Muscle of leg (tissue), 16 donors: Measurements from ENCODE around the gene SPINT4. TPM values are rescaled to one million over a fixed set of nuclear protein-coding genes. Genes with fewer than 3 reads are reported as not detected.
"Not testable (repeated sequence)": the region's sequence is repeated elsewhere in the genome, so short reads cannot be mapped to it uniquely, and the experiment has no call there.

ENCODE experiments used
- DNase-seq: peaks from one replicate; pipeline ENCODE4 v3.0.0; 2013
- H3K27ac ChIP-seq: one replicate; pipeline ENCODE4 v1.5.1; 2013; ENCODE audit warnings: mild to moderate bottlenecking, low read length, control low read depth
- H3K27me3 ChIP-seq: one replicate; pipeline ENCODE4 v1.6.1; 2013; ENCODE audit warnings: low read length; ENCODE audit not compliant: control insufficient read depth, insufficient read depth
- H3K36me3 ChIP-seq: one replicate; pipeline ENCODE4 v1.6.1; 2013; ENCODE audit warnings: low read length; ENCODE audit not compliant: control insufficient read depth, insufficient read depth
- H3K4me1 ChIP-seq: one replicate; pipeline ENCODE4 v1.6.1; 2013; ENCODE audit warnings: low read length; ENCODE audit not compliant: control insufficient read depth, insufficient read depth
- H3K4me3 ChIP-seq: one replicate; pipeline ENCODE4 v1.5.1; 2013; ENCODE audit warnings: low read length, control low read depth
- H3K9me3 ChIP-seq: replicated peaks from 2 replicates; pipeline ENCODE4 v1.6.1; 2013; ENCODE audit warnings: low read depth, low read length; ENCODE audit not compliant: control insufficient read depth
- WGBS: methylation state at CpG from one replicate; pipeline ENCODE4 v1.1.5; 2013; ENCODE audit warnings: missing lambda C conversion rate; ENCODE audit not compliant: insufficient coverage; 5-methylcytosine and 5-hydroxymethylcytosine counted together
- long read RNA-seq, 11 donors: transcript quantifications; one replicate each; lab custom pipeline, GENCODE V29; 2026
- polyA plus RNA-seq, 8 donors: library from polyadenylated mRNA; unstranded; fragments of 120-200 nt; gene quantifications; one replicate each; pipeline versions ENCODE4 v1.2.1 to v1.2.3, GENCODE V29; 2013; ENCODE audit warnings: inconsistent platforms in 1 of 8, low replicate concordance in 1 of 8; ENCODE audit not compliant: insufficient read length in 8 of 8, insufficient read depth in 1 of 8
- total RNA-seq: library from RNA; stranded (reverse); fragments of 120-200 nt; gene quantifications from one replicate; pipeline ENCODE4 v1.2.4, GENCODE V29; 2013

The SPINT4 gene
- total RNA-seq (not detected), polyA plus RNA-seq (not detected)
- long read RNA-seq, donor 1, result 0 reads
- long read RNA-seq, donor 2, result 0 reads
- long read RNA-seq, donor 3, result 0 reads
- long read RNA-seq, donor 4, result 0 reads
- long read RNA-seq, donor 5, result 0 reads
- long read RNA-seq, donor 6, result 0 reads
- long read RNA-seq, donor 7, result 0 reads
- long read RNA-seq, donor 8, result 0 reads
- long read RNA-seq, donor 9, result 0 reads
- long read RNA-seq, donor 10, result 0 reads
- long read RNA-seq, donor 11, result 0 reads

GRCh38 chr20:45722047-45722446 lies at the start of gene SPINT4:
Gene SPINT4, plus strand, starts transcription at chr20:45722347. Its CDS starts 21 bp downstream, at chr20:45722368.
- H3K4me1 ChIP-seq, result no peaks in the 10 kb centered on the region
- H3K4me3 ChIP-seq, result no peak within 1 kb of the TSS
- H3K27ac ChIP-seq, result no peak within 1 kb of the TSS
- no peaks in the 10 kb centered on the region for H3K9me3 ChIP-seq
- DNase-seq, result no peak
- H3K36me3 ChIP-seq, result no peaks in the 10 kb centered on the region
- no peaks in the 10 kb centered on the region for H3K27me3 ChIP-seq
- no CpG with 5 or more reads among the region's 1 CpG for WGBS

DNA sequence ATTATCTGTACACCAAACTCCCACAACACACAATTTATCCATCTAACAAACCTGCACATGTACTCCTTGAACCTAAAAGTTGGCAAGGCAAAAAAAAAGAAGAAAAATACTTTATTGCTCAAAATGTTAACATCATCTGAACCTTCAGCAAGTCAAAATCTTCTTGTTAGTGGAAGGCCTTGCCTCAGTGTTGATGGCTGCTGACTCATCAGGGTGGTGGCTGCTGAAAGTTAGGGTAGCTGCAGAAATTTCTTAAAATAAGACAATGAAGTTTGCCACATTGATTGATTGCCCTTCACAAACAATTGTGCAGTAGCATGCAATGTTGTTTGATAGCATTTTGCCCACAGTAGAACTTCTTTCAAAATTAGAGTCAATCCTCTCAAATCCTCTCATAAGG lies 49.4 kb upstream of the SPINT4 start:
- Histone ChIP-seq H3K9me3 (no peaks in the 10 kb centered on the region), H3K4me3 (no peak overlapping the region), H3K27me3 (no peaks in the 10 kb centered on the region), H3K4me1 (no peaks in the 10 kb centered on the region), H3K27ac (no peak overlapping the region), H3K36me3 (no peaks in the 10 kb centered on the region)
- no peak for DNase-seq

DNA sequence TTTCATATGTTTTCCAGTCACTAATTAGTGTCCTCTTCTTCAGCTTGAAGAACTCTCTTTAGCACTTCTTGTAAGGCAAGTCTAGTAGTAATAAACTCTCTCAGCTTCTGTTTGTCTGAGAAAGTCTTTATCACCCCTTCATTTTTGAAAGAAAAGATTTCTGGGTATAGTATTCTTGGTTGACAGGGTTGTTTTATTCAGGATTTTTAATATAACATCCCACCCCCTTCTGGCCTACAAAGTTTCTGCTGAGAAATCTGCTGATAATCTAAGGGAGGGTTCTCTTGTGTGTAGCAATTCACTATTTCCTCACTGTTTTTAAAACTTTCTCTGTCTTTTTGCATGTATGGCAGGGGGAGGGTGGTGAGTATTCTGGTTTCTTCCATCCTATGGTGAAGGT lies 42.5 kb upstream of the SPINT4 start:
- Histone ChIP-seq H3K9me3 (peaks cover 24% of the 10 kb centered on the region), H3K27ac (no peak overlapping the region), H3K27me3 (no peaks in the 10 kb centered on the region), H3K36me3 (no peaks in the 10 kb centered on the region), H3K4me3 (no peak overlapping the region), H3K4me1 (no peaks in the 10 kb centered on the region)
- no peak for DNase-seq

DNA sequence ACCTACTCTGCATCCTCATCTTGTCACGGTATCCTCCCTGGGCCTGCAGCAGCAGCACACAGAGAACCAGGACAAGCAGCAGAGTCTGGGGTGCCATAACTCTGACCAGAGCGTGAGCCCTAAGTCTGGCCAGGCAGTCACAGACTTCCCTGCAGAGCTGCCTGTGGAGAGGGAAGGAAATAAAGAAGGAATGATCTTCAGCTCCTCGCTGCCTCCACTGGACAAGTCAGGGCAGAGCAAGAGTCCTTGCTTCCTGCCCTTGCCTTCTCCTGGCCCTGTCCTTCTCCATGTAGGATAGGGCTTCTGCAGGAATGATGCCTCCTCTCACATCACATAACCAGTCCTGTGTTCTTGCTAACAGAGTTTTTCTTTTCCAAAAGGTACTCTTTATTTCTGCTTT lies 36.3 kb upstream of the SPINT4 start:
- Histone ChIP-seq H3K9me3 (peaks cover under 1% of the 10 kb centered on the region), H3K4me3 (no peak overlapping the region), H3K4me1 (no peaks in the 10 kb centered on the region), H3K27me3 (no peaks in the 10 kb centered on the region), H3K36me3 (no peaks in the 10 kb centered on the region), H3K27ac (no peak overlapping the region)
- 54% methylated on average over 2 of the region's 3 CpGs for WGBS
- DNase-seq, result no peak

DNA sequence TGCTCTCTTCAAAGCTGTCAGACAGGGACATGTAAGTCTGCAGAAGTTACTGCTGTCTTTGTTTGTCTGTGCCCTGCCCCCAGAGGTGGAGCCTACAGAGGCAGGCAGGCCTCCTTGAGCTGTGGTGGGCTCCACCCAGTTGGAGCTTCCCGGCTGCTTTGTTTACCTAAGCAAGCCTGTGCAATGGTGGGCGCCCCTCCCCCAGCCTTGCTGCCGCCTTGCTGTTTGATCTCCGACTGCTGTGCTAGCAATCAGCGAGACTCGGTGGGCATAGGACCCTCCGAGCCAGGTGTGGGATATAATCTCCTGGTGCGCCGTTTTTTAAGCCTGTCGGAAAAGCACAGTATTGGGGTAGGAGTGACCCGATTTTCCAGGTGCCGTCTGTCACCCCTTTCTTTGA lies 28.8 kb upstream of the SPINT4 start:
- not testable (repeated sequence) for DNase-seq, H3K36me3 ChIP-seq, H3K4me3 ChIP-seq, H3K27ac ChIP-seq, H3K9me3 ChIP-seq, H3K4me1 ChIP-seq, H3K27me3 ChIP-seq
- WGBS, result 85% methylated on average over 12 of the region's 12 CpGs

DNA sequence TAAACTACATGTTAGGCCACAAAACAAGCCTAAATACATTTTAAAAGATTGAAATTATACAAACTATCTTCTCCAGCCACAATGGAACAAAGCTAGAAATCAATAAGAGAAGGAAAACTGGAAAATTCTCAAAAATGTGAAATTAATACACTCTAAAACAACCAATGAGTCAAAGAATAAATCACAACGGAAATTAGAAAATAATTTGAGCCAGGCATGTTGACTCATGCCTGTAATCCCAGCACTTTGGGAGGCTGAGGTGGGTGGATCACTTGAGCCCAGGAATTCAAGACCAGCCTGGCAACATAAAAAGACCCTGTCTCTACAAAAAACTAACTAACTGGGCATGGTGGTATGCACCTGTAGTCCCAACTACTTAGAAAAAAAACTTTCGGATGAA lies 26.7 kb upstream of the SPINT4 start:
- no CpG with 5 or more reads among the region's 2 CpGs for WGBS
- Histone ChIP-seq H3K27me3 (no peaks in the 10 kb centered on the region), H3K36me3 (no peaks in the 10 kb centered on the region), H3K27ac (no peak overlapping the region), H3K4me3 (no peak overlapping the region), H3K4me1 (no peaks in the 10 kb centered on the region), H3K9me3 (no peaks in the 10 kb centered on the region)
- no peak for DNase-seq

DNA sequence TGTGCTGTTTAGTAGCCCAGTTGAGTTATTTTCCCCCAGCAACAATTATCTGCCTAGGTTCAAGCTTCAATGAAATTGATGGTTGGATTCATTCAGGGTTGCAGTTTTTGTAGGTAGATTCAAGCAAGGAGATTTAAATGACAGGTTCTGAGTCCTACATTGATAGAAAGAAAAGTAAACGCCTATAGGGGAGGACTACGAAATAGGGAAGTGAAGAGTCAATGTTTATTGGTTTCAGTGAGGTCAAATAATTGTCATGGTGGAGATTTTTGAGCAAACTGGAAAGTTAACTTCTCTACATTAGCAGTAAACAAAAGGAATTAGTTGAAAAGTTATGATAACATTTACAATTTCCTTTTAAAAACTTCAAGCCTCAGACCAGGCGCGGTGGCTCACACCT lies 21.0 kb upstream of the SPINT4 start:
- H3K27me3 ChIP-seq, result no peaks in the 10 kb centered on the region
- DNase-seq, result no peak
- 59% methylated on average over 2 of the region's 4 CpGs for WGBS
- no peak overlapping the region for H3K27ac ChIP-seq
- H3K36me3 ChIP-seq, result no peaks in the 10 kb centered on the region
- no peak overlapping the region for H3K4me3 ChIP-seq
- H3K4me1 ChIP-seq, result no peaks in the 10 kb centered on the region
- no peaks in the 10 kb centered on the region for H3K9me3 ChIP-seq

DNA sequence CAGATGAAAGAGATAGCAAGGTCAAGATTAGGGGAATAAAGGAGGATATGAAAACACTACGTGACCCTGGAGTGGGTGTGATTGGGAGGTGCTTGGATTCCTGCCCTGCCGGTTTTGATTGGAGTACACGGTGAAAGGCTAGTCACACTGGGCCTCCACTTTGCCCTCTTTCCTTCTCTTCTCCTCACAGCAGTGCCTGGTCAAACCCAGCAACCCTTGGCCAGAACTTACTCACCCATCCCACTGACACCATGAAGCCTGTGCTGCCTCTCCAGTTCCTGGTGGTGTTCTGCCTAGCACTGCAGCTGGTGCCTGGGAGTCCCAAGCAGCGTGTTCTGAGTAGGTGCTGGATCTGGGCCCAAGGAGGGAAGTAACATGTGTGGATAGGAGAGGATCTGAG lies 20.3 kb upstream of the SPINT4 start, which contains the start of gene WFDC13:
Gene WFDC13 (plus strand): TSS at position 166 of the 400 bp plus-strand sequence. CDS start 86 bp downstream, at position 252.
- Histone ChIP-seq H3K4me1 (no peaks in the 10 kb centered on the region), H3K9me3 (no peaks in the 10 kb centered on the region), H3K36me3 (no peaks in the 10 kb centered on the region), H3K4me3 (no peak within 1 kb of the TSS), H3K27me3 (no peaks in the 10 kb centered on the region), H3K27ac (no peak within 1 kb of the TSS)
- no peak for DNase-seq
- WGBS, result 75% methylated on average over 1 of the region's 4 CpGs

DNA sequence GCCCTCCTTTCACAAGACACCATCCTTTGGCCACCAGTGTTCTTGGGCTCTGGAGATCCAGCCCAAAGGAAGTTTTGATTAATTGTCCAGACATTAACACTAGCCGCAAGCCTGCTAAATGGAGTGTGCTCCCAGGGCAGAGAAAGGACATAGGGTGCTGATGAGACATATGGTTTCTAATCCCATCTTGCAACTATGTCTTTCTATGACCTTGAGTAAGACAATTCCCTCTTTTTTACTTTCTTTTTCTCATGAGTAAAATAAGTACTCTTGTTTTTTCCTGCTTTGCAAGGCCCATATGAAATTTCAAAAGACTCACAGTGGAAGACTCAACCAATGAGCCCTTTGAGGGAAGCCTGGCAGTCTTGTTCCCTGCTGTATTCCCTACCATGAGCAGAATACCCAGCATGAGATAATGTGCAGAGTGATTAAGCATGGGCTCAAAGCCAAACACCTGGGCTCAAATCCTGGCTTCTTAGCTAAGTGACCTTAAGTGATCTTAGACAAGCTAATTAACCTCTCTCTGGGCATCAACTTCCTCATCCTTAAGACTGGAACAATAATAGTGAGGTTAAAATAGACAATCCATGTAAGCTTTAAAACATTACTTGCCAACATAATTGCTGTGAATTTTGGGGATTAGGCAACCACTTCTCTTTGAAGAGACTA lies 17.0 kb upstream of the SPINT4 start, which contains the start of gene WFDC10B:
Gene WFDC10B (minus strand): TSS at position 51 of the 669 bp plus-strand sequence. CDS start 19,027 bp downstream, outside the sequence.
- Histone ChIP-seq H3K36me3 (no peaks in the 10 kb centered on the region), H3K4me1 (no peaks in the 10 kb centered on the region), H3K27me3 (no peaks in the 10 kb centered on the region), H3K27ac (no peak within 1 kb of the TSS), H3K4me3 (no peak within 1 kb of the TSS), H3K9me3 (no peaks in the 10 kb centered on the region)
- DNase-seq, result peak; percentile 20
- WGBS, result no CpG with 5 or more reads among the region's 1 CpG

- H3K36me3 ChIP-seq, H3K27ac ChIP-seq, H3K27me3 ChIP-seq, H3K9me3 ChIP-seq, H3K4me1 ChIP-seq, DNase-seq, H3K4me3 ChIP-seq: not testable (repeated sequence)
Measured at GRCh38 chr20:45716141-45716688, 5.9 kb upstream of the SPINT4 start.
